Iris pigment epithelial cell (primary cell): ENCODE measurements around the gene ATP2B2.
A peak's percentile ranks its signal among the peaks of the same experiment; 100 is the strongest.

ENCODE experiments used
- DNase-seq: peaks from one replicate; pipeline ENCODE4 v3.0.0-alpha.2; 2011; ENCODE audit warnings: low read depth

ATP2B2 gene

GRCh38 chr3:10529809-10530208 is 24.4 kb upstream of the ATP2B2 start:
- no peak for DNase-seq

- DNase-seq = no peak
Measured at GRCh38 chr3:10528046-10528445, 22.7 kb upstream of the ATP2B2 start.

DNA sequence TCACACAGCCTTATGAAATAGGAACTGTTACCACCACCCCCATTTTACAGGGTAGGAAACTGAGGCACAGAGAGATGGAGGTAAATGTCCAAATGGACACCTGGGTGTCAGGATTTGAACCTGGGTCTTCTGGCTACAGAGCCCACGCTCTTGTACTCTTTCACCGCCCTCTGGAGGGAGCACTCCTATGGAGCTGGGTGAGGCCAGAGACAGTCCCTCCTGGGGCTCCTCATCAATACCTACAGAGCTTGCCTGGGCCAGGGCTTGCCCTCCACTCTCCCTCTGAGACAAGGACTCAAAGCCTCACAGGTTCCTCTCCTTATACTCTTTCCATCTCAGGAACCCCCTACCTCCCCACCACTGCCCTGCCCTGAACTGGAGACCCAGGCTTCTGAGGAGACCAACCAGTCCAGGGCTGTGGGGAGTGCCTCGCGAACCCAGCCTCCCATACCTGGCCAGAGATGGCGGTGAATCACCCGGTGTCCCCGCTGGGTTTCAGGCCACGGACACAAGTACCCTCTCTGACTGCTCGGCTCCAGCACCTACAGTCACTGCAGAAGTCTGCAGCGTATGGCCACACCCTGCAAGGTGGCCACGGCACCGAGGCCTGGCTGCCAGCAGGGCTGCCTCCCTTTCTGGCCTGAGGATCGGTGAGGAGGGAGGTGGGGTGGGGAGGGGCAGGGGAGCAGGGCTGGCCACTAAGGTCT is 22.1 kb upstream of the ATP2B2 start:
- no peak for DNase-seq

DNA sequence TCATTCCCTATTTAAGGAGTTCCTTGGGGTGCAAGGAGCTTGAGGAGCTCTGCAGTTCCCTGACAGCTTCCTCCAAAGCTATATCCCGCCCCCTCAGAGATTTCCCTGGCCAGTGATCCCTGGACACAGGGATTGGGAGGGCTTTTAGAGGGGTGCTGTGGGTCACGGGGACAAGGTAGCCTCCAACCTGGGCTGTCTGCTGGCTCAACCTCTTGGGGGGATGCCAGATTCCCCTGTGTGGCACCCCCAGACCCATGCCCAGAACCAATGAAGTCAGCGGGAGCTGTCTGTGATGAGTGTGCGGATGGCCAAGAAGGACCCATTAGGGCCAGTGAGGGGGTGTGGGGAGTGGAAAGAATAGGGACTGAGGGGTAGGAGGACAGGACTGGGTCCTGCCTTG is 21.0 kb upstream of the ATP2B2 start:
- no peak for DNase-seq

DNA sequence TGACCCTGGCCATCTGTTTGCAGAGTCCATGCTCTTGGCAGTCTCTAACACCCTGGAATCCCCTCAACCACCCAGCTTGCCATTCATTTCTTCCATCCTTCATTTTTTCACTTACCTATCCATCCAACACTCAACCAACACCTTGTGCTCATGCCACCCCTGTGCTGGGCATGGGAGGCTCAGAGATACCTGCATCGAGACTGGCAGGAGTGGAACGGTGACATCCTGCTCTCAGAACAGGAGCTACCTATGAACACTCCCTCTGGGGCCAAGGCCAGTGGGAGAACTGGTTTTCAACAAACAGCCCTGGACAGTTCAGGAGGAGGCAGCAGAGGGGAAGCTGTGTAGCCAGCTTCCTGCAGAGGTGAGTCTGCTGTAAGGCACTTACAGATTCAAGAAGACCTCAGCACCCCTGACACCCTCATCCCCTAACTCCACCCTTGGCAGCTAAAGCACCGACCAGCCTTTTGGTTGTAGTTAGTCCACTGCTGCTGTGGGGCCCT is 19.5 kb upstream of the ATP2B2 start:
- no peak for DNase-seq

DNA sequence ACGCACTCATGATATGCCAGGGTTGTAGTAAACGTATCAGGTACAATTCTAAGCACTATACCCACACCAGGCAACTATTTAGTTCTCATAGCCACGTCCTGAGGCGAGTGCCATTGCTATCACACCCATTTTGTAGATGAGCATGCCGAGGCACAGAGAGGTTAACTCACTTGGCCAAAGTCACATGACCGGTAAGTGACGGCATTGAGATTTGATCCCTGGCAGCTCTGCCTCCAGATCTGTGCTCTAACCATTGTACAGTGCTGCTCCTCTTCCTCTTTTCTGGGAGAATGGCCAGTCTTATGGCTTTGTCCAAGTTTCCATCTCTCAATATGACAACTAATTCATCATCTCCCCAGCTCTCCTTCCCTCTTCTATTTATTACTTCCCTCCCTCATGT is 18.9 kb upstream of the ATP2B2 start:
- DNase-seq = no peak

GRCh38 chr3:10523561-10523960 is 18.2 kb upstream of the ATP2B2 start:
- no peak for DNase-seq

DNA sequence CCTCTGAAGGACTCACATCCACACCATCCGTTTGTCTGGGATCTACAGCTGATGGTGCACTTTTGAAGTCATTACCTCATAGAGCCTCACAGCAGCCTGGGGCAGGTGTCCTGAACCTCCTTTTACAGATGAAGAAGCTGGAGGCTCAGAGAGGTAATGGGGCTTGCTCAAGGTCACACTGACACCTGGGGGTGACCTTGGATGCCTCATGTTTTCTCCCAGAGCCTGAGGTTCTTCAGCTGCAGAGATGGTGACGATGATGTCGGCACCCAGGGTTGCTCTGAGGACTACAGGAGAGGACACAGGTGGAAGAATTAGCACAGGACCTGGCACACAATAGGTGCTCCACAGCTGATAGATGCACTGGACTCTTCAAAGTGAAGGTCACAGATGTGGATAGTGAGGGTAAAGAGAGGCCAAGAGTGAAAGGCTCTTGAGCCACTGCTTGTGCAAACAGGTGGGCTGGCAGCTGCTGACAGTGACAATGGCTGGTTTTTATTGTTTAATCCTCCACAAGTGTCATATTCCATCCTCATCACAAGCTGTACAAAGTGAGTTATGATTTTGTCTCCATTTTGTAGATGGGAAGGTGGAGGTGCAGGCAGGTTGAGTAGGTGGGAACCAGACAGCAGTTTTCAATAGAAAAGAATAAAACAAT is 17.4 kb upstream of the ATP2B2 start:
- no peak for DNase-seq

GRCh38 chr3:10521772-10522441 is 16.5 kb upstream of the ATP2B2 start:
- DNase-seq = no peak

GRCh38 chr3:10520072-10520471 is 14.7 kb upstream of the ATP2B2 start:
- DNase-seq = no peak

GRCh38 chr3:10519236-10519635 is 13.8 kb upstream of the ATP2B2 start:
- DNase-seq = no peak

- peak; percentile 68 for DNase-seq
Measured at GRCh38 chr3:10518506-10519150, 13.2 kb upstream of the ATP2B2 start.

- no peak for DNase-seq
Measured at GRCh38 chr3:10517627-10518026, 12.2 kb upstream of the ATP2B2 start.

GRCh38 chr3:10516544-10517452 is 11.4 kb upstream of the ATP2B2 start:
- no peak for DNase-seq

GRCh38 chr3:10515884-10516495 is 10.6 kb upstream of the ATP2B2 start:
- no peak for DNase-seq

- DNase-seq = no peak
Measured at GRCh38 chr3:10515396-10515795, 10.0 kb upstream of the ATP2B2 start.

DNA sequence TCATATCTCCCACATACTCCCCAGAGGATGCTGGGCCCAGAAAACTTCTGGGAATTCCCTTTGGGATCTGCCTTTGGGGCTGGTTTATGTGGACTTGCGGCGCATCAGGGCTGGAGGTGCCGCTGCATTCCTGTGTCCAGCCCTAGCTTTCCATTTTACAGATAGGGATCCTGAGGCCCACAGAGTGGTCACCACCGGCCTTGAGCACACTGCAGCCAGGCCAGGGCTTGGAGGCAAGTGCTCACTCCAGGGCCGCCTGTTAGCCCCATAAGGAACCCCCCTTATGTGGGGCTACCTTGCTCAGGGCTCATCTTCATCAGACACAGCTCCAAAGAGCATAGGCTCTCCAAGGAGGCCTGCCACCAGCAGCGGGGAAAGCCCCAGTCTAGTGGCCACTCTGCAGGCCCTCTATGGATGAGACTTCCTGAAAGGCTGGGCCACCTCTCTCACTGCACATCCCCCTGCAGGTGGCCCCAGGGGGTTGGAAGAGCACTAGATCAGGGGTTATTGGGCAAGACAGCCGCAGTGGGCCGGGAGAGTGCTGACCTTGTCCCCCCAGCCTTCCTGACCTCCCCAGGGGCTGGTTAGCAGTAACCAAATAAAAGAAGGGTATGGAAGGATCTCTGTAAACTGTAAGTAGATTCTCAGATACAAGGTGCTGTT is 9.2 kb upstream of the ATP2B2 start:
- no peak for DNase-seq

DNA sequence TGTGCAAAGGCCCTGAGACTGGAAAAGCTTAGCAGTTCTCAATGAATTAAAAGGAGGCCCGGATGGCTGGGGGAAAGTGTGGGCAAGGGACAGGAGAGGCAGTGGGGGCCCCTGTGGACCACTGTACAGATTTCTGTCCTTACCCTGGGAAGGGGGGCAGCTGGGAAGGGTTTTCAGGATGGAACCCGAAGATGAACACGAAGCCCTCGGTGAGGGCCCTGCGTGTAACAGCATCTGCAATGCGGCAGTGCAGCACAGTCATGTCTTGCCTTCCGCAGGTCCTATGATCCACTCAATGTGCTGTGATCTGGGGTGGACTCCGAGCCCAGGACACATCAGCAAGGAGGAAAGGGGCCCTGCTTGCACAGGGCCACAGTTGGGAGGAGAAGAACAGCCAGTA is 7.9 kb upstream of the ATP2B2 start:
- DNase-seq = no peak

GRCh38 chr3:10512687-10513086 is 7.3 kb upstream of the ATP2B2 start:
- DNase-seq = no peak

GRCh38 chr3:10511809-10512494 is 6.6 kb upstream of the ATP2B2 start:
- peak; percentile 39 for DNase-seq
